ENCODE data around the gene GABRD.

GABRD gene

GRCh38 chr1:2053217-2053616 lies 34.1 kb downstream of the GABRD start:
- no peak overlapping the region for H3K4me3 ChIP-seq (ENCODE audit: low read depth in 1 of 2, low read length in 2 of 2)
- H3K9me3 ChIP-seq (ENCODE audit: control insufficient read depth in 1 of 2, low read length in 2 of 2): no peaks in the 10 kb centered on the region
- no peaks in the 10 kb centered on the region for H3K27me3 ChIP-seq (ENCODE audit: control insufficient read depth in 1 of 2, insufficient read depth in 2 of 2, low read length in 2 of 2)
- H3K4me1 ChIP-seq (ENCODE audit: control insufficient read depth in 1 of 2, insufficient read depth in 2 of 2, low read length in 2 of 2): peaks cover 21 to 32% of the 10 kb centered on the region in 2 donors
- H3K9ac ChIP-seq (ENCODE audit: low read depth in 1 of 2, low read length in 2 of 2): no peak overlapping the region
- peaks cover 5 to 18% of the 10 kb centered on the region in 2 donors for H3K36me3 ChIP-seq (ENCODE audit: control insufficient read depth in 1 of 2, insufficient read depth in 2 of 2, low read length in 2 of 2)
- H3K27ac ChIP-seq (ENCODE audit: low read depth, low read length): no peak overlapping the region

- Histone ChIP-seq H3K9me3 (ENCODE audit: control insufficient read depth in 1 of 2, low read length in 2 of 2) (no peaks in the 10 kb centered on the region), H3K4me1 (ENCODE audit: control insufficient read depth in 1 of 2, insufficient read depth in 2 of 2, low read length in 2 of 2) (peaks cover 16 to 27% of the 10 kb centered on the region in 2 donors), H3K27me3 (ENCODE audit: control insufficient read depth in 1 of 2, insufficient read depth in 2 of 2, low read length in 2 of 2) (no peaks in the 10 kb centered on the region), H3K9ac (ENCODE audit: low read depth in 1 of 2, low read length in 2 of 2) (no peak overlapping the region), H3K36me3 (ENCODE audit: control insufficient read depth in 1 of 2, insufficient read depth in 2 of 2, low read length in 2 of 2) (peaks cover 5 to 20% of the 10 kb centered on the region in 2 donors), H3K27ac (ENCODE audit: low read depth, low read length) (no peak overlapping the region), H3K4me3 (ENCODE audit: low read depth in 1 of 2, low read length in 2 of 2) (no peak overlapping the region)
Measured at GRCh38 chr1:2053784-2054376, 34.7 kb downstream of the GABRD start.

GRCh38 chr1:2054560-2054959 lies 35.4 kb downstream of the GABRD start:
- H3K27me3 ChIP-seq (ENCODE audit: control insufficient read depth in 1 of 2, insufficient read depth in 2 of 2, low read length in 2 of 2): no peaks in the 10 kb centered on the region
- H3K36me3 ChIP-seq (ENCODE audit: control insufficient read depth in 1 of 2, insufficient read depth in 2 of 2, low read length in 2 of 2): peaks cover 7 to 26% of the 10 kb centered on the region in 2 donors
- H3K4me3 ChIP-seq (ENCODE audit: low read depth in 1 of 2, low read length in 2 of 2): no peak overlapping the region
- H3K9me3 ChIP-seq (ENCODE audit: control insufficient read depth in 1 of 2, low read length in 2 of 2): no peaks in the 10 kb centered on the region
- H3K9ac ChIP-seq (ENCODE audit: low read depth in 1 of 2, low read length in 2 of 2): no peak overlapping the region
- H3K4me1 ChIP-seq (ENCODE audit: control insufficient read depth in 1 of 2, insufficient read depth in 2 of 2, low read length in 2 of 2): peaks cover 10 to 21% of the 10 kb centered on the region in 2 donors
- no peak overlapping the region for H3K27ac ChIP-seq (ENCODE audit: low read depth, low read length)

- no peak overlapping the region for H3K9ac ChIP-seq (ENCODE audit: low read depth in 1 of 2, low read length in 2 of 2)
- no peak overlapping the region for H3K27ac ChIP-seq (ENCODE audit: low read depth, low read length)
Measured at GRCh38 chr1:2055911-2056575, 36.9 kb downstream of the GABRD start.

GRCh38 chr1:2056955-2057590 lies 37.9 kb downstream of the GABRD start:
- H3K9me3 ChIP-seq (ENCODE audit: control insufficient read depth in 1 of 2, low read length in 2 of 2): no peaks in the 10 kb centered on the region
- no peak overlapping the region for H3K4me3 ChIP-seq (ENCODE audit: low read depth in 1 of 2, low read length in 2 of 2)
- H3K36me3 ChIP-seq (ENCODE audit: control insufficient read depth in 1 of 2, insufficient read depth in 2 of 2, low read length in 2 of 2): peaks cover 13 to 44% of the 10 kb centered on the region in 2 donors
- no peaks in the 10 kb centered on the region for H3K27me3 ChIP-seq (ENCODE audit: control insufficient read depth in 1 of 2, insufficient read depth in 2 of 2, low read length in 2 of 2)
- H3K9ac ChIP-seq (ENCODE audit: low read depth in 1 of 2, low read length in 2 of 2): no peak overlapping the region
- peaks cover 9 to 10% of the 10 kb centered on the region in 2 donors for H3K4me1 ChIP-seq (ENCODE audit: control insufficient read depth in 1 of 2, insufficient read depth in 2 of 2, low read length in 2 of 2)
- no peak overlapping the region for H3K27ac ChIP-seq (ENCODE audit: low read depth, low read length)

More at GRCh38 chr1:2055911-2056575, 36.9 kb downstream of the GABRD start:
- Histone ChIP-seq H3K27me3 (ENCODE audit: control insufficient read depth in 1 of 2, insufficient read depth in 2 of 2, low read length in 2 of 2) (no peaks in the 10 kb centered on the region), H3K9me3 (ENCODE audit: control insufficient read depth in 1 of 2, low read length in 2 of 2) (no peaks in the 10 kb centered on the region), H3K4me1 (ENCODE audit: control insufficient read depth in 1 of 2, insufficient read depth in 2 of 2, low read length in 2 of 2) (peaks cover 10 to 18% of the 10 kb centered on the region in 2 donors), H3K4me3 (ENCODE audit: low read depth in 1 of 2, low read length in 2 of 2) (no peak overlapping the region), H3K36me3 (ENCODE audit: control insufficient read depth in 1 of 2, insufficient read depth in 2 of 2, low read length in 2 of 2) (peaks cover 13 to 40% of the 10 kb centered on the region in 2 donors)

GRCh38 chr1:2059290-2059953 lies 40.3 kb downstream of the GABRD start:
- H3K4me1 ChIP-seq (ENCODE audit: control insufficient read depth in 1 of 2, insufficient read depth in 2 of 2, low read length in 2 of 2): no peaks in the 10 kb centered on the region
- no peaks in the 10 kb centered on the region for H3K27me3 ChIP-seq (ENCODE audit: control insufficient read depth in 1 of 2, insufficient read depth in 2 of 2, low read length in 2 of 2)
- peaks cover 0 to under 1% of the 10 kb centered on the region in 2 donors for H3K9me3 ChIP-seq (ENCODE audit: control insufficient read depth in 1 of 2, low read length in 2 of 2)
- H3K36me3 ChIP-seq (ENCODE audit: control insufficient read depth in 1 of 2, insufficient read depth in 2 of 2, low read length in 2 of 2): peaks cover 13 to 46% of the 10 kb centered on the region in 2 donors
- H3K4me3 ChIP-seq (ENCODE audit: low read depth in 1 of 2, low read length in 2 of 2): no peak overlapping the region
- H3K9ac ChIP-seq (ENCODE audit: low read depth in 1 of 2, low read length in 2 of 2): no peak overlapping the region
- H3K27ac ChIP-seq (ENCODE audit: low read depth, low read length): no peak overlapping the region

GRCh38 chr1:2060072-2060471 lies 40.9 kb downstream of the GABRD start:
- Histone ChIP-seq H3K27ac (ENCODE audit: low read depth, low read length) (no peak overlapping the region), H3K9ac (ENCODE audit: low read depth in 1 of 2, low read length in 2 of 2) (no peak overlapping the region), H3K4me3 (ENCODE audit: low read depth in 1 of 2, low read length in 2 of 2) (no peak overlapping the region), H3K36me3 (ENCODE audit: control insufficient read depth in 1 of 2, insufficient read depth in 2 of 2, low read length in 2 of 2) (peaks cover 13 to 49% of the 10 kb centered on the region in 2 donors), H3K27me3 (ENCODE audit: control insufficient read depth in 1 of 2, insufficient read depth in 2 of 2, low read length in 2 of 2) (no peaks in the 10 kb centered on the region), H3K9me3 (ENCODE audit: control insufficient read depth in 1 of 2, low read length in 2 of 2) (peaks cover 0 to 3% of the 10 kb centered on the region in 2 donors), H3K4me1 (ENCODE audit: control insufficient read depth in 1 of 2, insufficient read depth in 2 of 2, low read length in 2 of 2) (no peaks in the 10 kb centered on the region)

GRCh38 chr1:2060535-2060934 lies 41.4 kb downstream of the GABRD start:
- Histone ChIP-seq H3K36me3 (ENCODE audit: control insufficient read depth in 1 of 2, insufficient read depth in 2 of 2, low read length in 2 of 2) (peaks cover 13 to 45% of the 10 kb centered on the region in 2 donors), H3K4me3 (ENCODE audit: low read depth in 1 of 2, low read length in 2 of 2) (no peak overlapping the region), H3K27ac (ENCODE audit: low read depth, low read length) (no peak overlapping the region), H3K27me3 (ENCODE audit: control insufficient read depth in 1 of 2, insufficient read depth in 2 of 2, low read length in 2 of 2) (no peaks in the 10 kb centered on the region), H3K9me3 (ENCODE audit: control insufficient read depth in 1 of 2, low read length in 2 of 2) (peaks cover 0 to 3% of the 10 kb centered on the region in 2 donors), H3K9ac (ENCODE audit: low read depth in 1 of 2, low read length in 2 of 2) (no peak overlapping the region), H3K4me1 (ENCODE audit: control insufficient read depth in 1 of 2, insufficient read depth in 2 of 2, low read length in 2 of 2) (no peaks in the 10 kb centered on the region)

GRCh38 chr1:2061065-2061778 lies 42.1 kb downstream of the GABRD start:
- no peak overlapping the region for H3K9ac ChIP-seq (ENCODE audit: low read depth in 1 of 2, low read length in 2 of 2)
- peaks cover 10 to 42% of the 10 kb centered on the region in 2 donors for H3K36me3 ChIP-seq (ENCODE audit: control insufficient read depth in 1 of 2, insufficient read depth in 2 of 2, low read length in 2 of 2)
- no peaks in the 10 kb centered on the region for H3K27me3 ChIP-seq (ENCODE audit: control insufficient read depth in 1 of 2, insufficient read depth in 2 of 2, low read length in 2 of 2)
- no peaks in the 10 kb centered on the region for H3K4me1 ChIP-seq (ENCODE audit: control insufficient read depth in 1 of 2, insufficient read depth in 2 of 2, low read length in 2 of 2)
- H3K27ac ChIP-seq (ENCODE audit: low read depth, low read length): no peak overlapping the region
- no peak overlapping the region for H3K4me3 ChIP-seq (ENCODE audit: low read depth in 1 of 2, low read length in 2 of 2)
- peaks cover 0 to 3% of the 10 kb centered on the region in 2 donors for H3K9me3 ChIP-seq (ENCODE audit: control insufficient read depth in 1 of 2, low read length in 2 of 2)
